GM21737 (cell line): Measurements from ENCODE around the gene MAOB.

Experiments used
- ATAC-seq: cut with Tn5 transposase; IDR thresholded peaks from one replicate; pipeline ENCODE4 v1.9.1; 2021; ENCODE audit warnings: mild to moderate bottlenecking, moderate library complexity; ENCODE audit not compliant: unreplicated experiment

MAOB gene

GRCh38 chrX:43718081-43718480, 164.2 kb downstream of the MAOB start:
- ATAC-seq: no peak

DNA sequence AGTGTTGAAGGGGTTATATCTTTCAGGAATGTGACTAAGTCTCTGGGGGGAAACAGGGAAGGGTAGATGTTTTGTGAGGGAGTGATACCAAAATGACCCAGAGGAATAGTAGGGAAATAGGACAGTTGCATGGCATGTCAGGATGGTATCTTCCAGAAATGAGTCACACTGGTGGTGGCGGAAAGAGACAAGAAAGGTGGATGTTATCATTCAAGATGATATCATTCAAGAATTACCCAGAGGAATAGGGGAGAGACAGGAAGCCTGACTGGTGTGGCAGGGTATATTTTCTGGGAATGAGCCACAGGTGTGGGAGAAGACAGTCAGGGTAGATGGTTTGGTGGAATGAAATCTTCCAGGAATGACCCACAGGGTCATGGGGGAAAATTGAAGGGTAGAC, 165.1 kb downstream of the MAOB start:
- ATAC-seq: no peak

GRCh38 chrX:43716696-43717095, 165.6 kb downstream of the MAOB start:
- ATAC-seq: no peak
